OCI-LY1 (cell line): Measurements from ENCODE around the gene NT5DC1.

Source experiments
- H2AFZ ChIP-seq: fragments of 200-600 bp; sonication (generic), shearing (Covaris generic); 2 replicates; pipeline ENCODE4 v1.6.0; 2014; ENCODE audit warnings: antibody characterized with exemption, mild to moderate bottlenecking, low read length
- H3F3A ChIP-seq: fragments of 200-600 bp; sonication (generic), shearing (Covaris generic); 2 replicates; pipeline ENCODE4 v1.6.0; 2014; ENCODE audit warnings: mild to moderate bottlenecking, antibody characterized with exemption, low read length, moderate library complexity; ENCODE audit not compliant: insufficient read depth
- H3K27ac ChIP-seq: fragments of 200-600 bp; sonication (generic); 2 replicates; pipeline ENCODE4 v1.5.1; 2014; ENCODE audit warnings: low read length, mixed run types, mild to moderate bottlenecking, low read depth; ENCODE audit not compliant: poor library complexity, severe bottlenecking
- H3K27me3 ChIP-seq: fragments of 200-600 bp; sonication (generic); 2 replicates; pipeline ENCODE4 v1.6.0; 2014; ENCODE audit warnings: antibody characterized with exemption, mild to moderate bottlenecking, low read length, moderate library complexity; ENCODE audit not compliant: insufficient read depth
- H3K36me3 ChIP-seq: fragments of 200-600 bp; sonication (generic); 2 replicates; pipeline ENCODE4 v1.6.1; 2014; ENCODE audit warnings: mild to moderate bottlenecking, antibody characterized with exemption, low read length, moderate library complexity, mixed read lengths; ENCODE audit not compliant: insufficient read depth
- H3K4me1 ChIP-seq: fragments of 200-600 bp; sonication (generic); 2 replicates; pipeline ENCODE4 v1.5.1; 2014; ENCODE audit warnings: mild to moderate bottlenecking, low read length, moderate library complexity; ENCODE audit not compliant: insufficient read depth, severe bottlenecking
- H3K4me2 ChIP-seq: fragments of 200-600 bp; sonication (generic), shearing (Covaris generic); 2 replicates; pipeline ENCODE4 v1.6.1; 2014; ENCODE audit warnings: low read length
- H3K4me3 ChIP-seq: fragments of 200-600 bp; sonication (generic); 2 replicates; pipeline ENCODE4 v1.5.1; 2014; ENCODE audit warnings: low read length, low read depth, mild to moderate bottlenecking, mixed read lengths; ENCODE audit not compliant: poor library complexity, severe bottlenecking
- H3K79me2 ChIP-seq: fragments of 200-600 bp; shearing (Covaris generic); 2 replicates; pipeline ENCODE4 v1.6.1; 2016; ENCODE audit warnings: mixed run types, low read length, mixed read lengths; ENCODE audit not compliant: insufficient read depth
- H3K9ac ChIP-seq: fragments of 200-600 bp; sonication (generic), shearing (Covaris generic); 2 replicates; pipeline ENCODE4 v1.6.1; 2014; ENCODE audit warnings: mild to moderate bottlenecking, low read length, mixed read lengths
- H3K9me2 ChIP-seq: fragments of 200-600 bp; sonication (generic), shearing (Covaris generic); 2 replicates; pipeline ENCODE4 v1.6.1; 2014; ENCODE audit warnings: low read depth, mild to moderate bottlenecking, low read length, mixed read lengths
- H3K9me3 ChIP-seq: fragments of 200-600 bp; shearing (Covaris generic); 2 replicates; pipeline ENCODE4 v1.6.1; 2014; ENCODE audit warnings: low read length, mixed read lengths
- H4K20me1 ChIP-seq: fragments of 200-600 bp; sonication (generic), shearing (Covaris generic); 2 replicates; pipeline ENCODE4 v1.6.0; 2016; ENCODE audit warnings: mild to moderate bottlenecking, low read length; ENCODE audit not compliant: insufficient read depth
- CTCF ChIP-seq: fragments of 200-600 bp; sonication (generic), shearing (Covaris generic); IDR thresholded peaks from 2 replicates; pipeline ENCODE4 v1.5.1; 2017; ENCODE audit warnings: mild to moderate bottlenecking, antibody characterized with exemption, low read length, moderate library complexity, mixed read lengths
- EZH2 ChIP-seq: fragments of 200-600 bp; sonication (generic), shearing (Covaris generic); IDR thresholded peaks from 2 replicates; pipeline ENCODE4 v1.8.0; 2017; ENCODE audit warnings: borderline replicate concordance, mixed run types, mild to moderate bottlenecking, antibody characterized with exemption, low read length, moderate library complexity, mixed read lengths

The NT5DC1 gene

GRCh38 chr6:116099036-116099435, 1.6 kb upstream of the NT5DC1 start:
- H3K27me3 ChIP-seq: no peaks in the 10 kb centered on the region
- no peak overlapping the region for H3K4me2 ChIP-seq
- H3F3A ChIP-seq: no peaks in the 10 kb centered on the region; the same call in 1 of the 2 replicates
- no peak overlapping the region for H3K9ac ChIP-seq
- no peak overlapping the region for H3K27ac ChIP-seq
- no peak overlapping the region for H3K4me3 ChIP-seq
- H3K4me1 ChIP-seq: peaks cover 31% of the 10 kb centered on the region
- TF ChIP-seq CTCF: no peak
- no peak for TF ChIP-seq EZH2
- no peaks in the 10 kb centered on the region for H3K36me3 ChIP-seq
- H2AFZ ChIP-seq: no peak overlapping the region
- H3K79me2 ChIP-seq: no peaks in the 10 kb centered on the region
- H3K9me2 ChIP-seq: no peaks in the 10 kb centered on the region
- H4K20me1 ChIP-seq: no peaks in the 10 kb centered on the region
- no peaks in the 10 kb centered on the region; the same call in 1 of the 2 replicates for H3K9me3 ChIP-seq

GRCh38 chr6:116101302-116101718, 657 bp downstream of the NT5DC1 start:
- Histone ChIP-seq H3K4me1 (peaks cover 31% of the 10 kb centered on the region), H3K36me3 (no peaks in the 10 kb centered on the region), H3K27me3 (no peaks in the 10 kb centered on the region), H2AFZ (no peak overlapping the region), H3K4me2 (peak overlapping the region; percentile 73), H4K20me1 (no peaks in the 10 kb centered on the region), H3K79me2 (no peaks in the 10 kb centered on the region), H3K4me3 (peak overlapping the region; percentile 70), H3F3A (no peaks in the 10 kb centered on the region; the same call in 1 of the 2 replicates), H3K9me3 (no peaks in the 10 kb centered on the region), H3K9me2 (no peaks in the 10 kb centered on the region), H3K9ac (peak overlapping the region; percentile 64), H3K27ac (peak overlapping the region; percentile 24)
- no peak for TF ChIP-seq CTCF
- TF ChIP-seq EZH2: no peak

GRCh38 chr6:116101790-116102189, 1.1 kb downstream of the NT5DC1 start:
- H3K4me2 ChIP-seq: peak overlapping the region; percentile 73
- no peaks in the 10 kb centered on the region for H3K79me2 ChIP-seq
- TF ChIP-seq CTCF (no peak), EZH2 (no peak)
- H3K9me3 ChIP-seq: no peaks in the 10 kb centered on the region
- H2AFZ ChIP-seq: no peak overlapping the region
- peaks cover 2% of the 10 kb centered on the region; the same call in 1 of the 2 replicates for H3K36me3 ChIP-seq
- H3K9ac ChIP-seq: peak overlapping the region; percentile 64
- H3K9me2 ChIP-seq: no peaks in the 10 kb centered on the region
- H4K20me1 ChIP-seq: no peaks in the 10 kb centered on the region
- H3K27me3 ChIP-seq: no peaks in the 10 kb centered on the region
- peak overlapping the region; percentile 70 for H3K4me3 ChIP-seq
- peaks cover 31% of the 10 kb centered on the region for H3K4me1 ChIP-seq
- H3K27ac ChIP-seq: no peak overlapping the region
- H3F3A ChIP-seq: no peaks in the 10 kb centered on the region; the same call in 1 of the 2 replicates
